ENCODE results near the gene DYNLT2B.
A peak's percentile ranks its signal among the peaks of the same experiment; 100 is the strongest.
"Not testable (repeated sequence)": the region's sequence is repeated elsewhere in the genome, so short reads cannot be mapped to it uniquely, and the experiment has no call there.

DYNLT2B gene

DNA sequence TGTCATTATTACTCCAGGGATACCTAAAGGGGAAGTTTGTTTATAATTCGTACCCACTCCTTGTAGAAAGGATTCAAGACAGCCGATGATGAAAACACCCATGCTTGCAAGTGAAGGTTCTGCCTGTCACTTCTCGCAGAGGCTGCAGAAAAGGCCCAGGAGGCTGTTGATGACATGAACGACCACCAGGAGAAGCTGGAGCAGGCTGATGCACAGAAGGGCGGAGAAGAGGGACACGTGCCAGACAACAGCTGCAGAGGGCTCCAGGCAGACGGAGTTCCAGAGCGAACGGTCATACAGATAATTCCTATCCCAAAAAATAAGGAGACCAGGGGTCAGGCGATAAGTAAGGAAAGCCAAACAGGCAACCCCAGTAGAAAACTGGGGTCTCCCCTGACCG, 5.7 kb upstream of the DYNLT2B start:
- DNase-seq, result no peak

DNA sequence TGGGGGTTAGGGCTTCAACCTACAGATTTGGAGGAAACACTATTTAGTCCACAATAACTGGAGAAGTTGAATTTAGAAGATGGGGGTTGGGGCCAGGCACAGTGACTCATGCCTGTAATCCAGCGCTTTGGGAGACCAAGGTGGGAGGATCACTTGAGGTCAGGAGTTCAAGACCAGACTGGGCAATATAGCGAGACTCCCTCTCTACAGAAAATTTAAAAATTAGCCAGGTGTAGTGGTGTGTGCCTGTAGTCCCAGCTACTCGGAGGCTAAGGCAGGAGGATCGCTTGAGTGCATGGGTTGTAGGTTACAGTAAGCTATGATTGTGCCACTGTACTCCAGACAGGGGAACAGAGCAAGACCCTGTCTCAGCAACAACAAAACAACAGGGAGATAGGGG, 5.0 kb upstream of the DYNLT2B start:
- no peak for DNase-seq

DNA sequence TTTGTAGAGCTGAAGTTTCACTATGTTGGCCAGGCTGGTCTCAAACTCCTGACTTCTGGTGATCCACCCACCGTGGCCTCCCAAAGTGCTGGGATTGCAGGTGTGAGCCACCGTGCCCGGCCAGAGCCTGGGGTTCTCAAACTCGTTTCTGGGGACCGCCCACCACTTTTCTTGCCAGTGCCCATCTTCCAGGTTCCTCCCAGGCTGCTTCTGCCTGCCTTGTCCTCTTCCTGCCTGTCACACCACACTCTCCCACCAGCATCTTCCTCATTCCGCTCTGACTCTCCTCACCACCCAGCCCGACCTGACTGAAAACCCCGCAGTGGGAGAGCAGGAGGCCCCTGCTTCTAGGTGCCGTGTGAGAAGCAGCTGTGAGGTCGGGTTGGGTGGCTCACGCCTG, 3.1 kb upstream of the DYNLT2B start:
- no peak for DNase-seq

GRCh38 chr3:196320137-196320536, 2.1 kb upstream of the DYNLT2B start:
- no peak for DNase-seq

- not testable (repeated sequence) for DNase-seq
Observed at GRCh38 chr3:196316799-196317686, 997 bp downstream of the DYNLT2B start.

- no peak for DNase-seq
Observed at GRCh38 chr3:196315821-196316220, 2.2 kb downstream of the DYNLT2B start.

DNA sequence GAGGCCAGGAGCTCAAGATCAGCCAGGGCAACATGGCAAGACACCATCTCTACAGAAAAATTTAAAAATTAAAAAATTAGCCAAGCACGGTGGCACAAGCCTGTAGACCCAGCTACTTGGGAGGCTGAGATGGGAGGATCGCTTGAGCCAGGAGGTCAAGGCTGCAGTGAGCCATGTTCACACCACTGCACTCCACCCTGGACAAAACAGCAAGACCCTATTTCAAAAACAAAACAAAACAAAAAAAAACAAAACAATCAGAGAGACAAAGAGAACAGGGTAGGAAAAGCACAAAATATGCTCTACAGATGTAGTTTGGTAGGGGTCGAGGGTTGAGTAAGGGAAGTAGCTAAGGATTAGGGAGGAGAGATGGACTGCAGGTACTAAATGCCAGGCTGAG, 3.4 kb downstream of the DYNLT2B start:
- no peak for DNase-seq

DNA sequence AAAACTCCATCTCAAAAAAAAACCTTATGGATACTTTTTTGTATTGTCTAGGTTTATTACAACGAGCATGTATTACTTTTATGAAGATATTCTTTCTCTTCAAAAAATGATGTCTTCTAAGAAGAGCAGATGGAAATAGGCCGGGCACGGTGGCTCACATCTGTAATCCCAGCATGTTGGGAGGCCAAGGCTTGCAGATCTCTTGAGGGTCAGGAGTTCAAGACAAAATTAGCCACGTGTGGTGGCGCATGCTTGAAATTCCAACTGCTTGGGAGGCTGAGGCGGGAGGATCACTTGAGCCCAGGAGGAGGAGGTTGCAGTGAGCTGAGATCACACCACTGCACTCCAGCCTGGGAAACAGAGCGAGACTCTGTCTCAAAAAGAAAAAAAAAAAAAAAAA, 4.0 kb downstream of the DYNLT2B start:
- not testable (repeated sequence) for DNase-seq

- not testable (repeated sequence) for DNase-seq
Observed at GRCh38 chr3:196302960-196303359, 15.1 kb downstream of the DYNLT2B start.

DNA sequence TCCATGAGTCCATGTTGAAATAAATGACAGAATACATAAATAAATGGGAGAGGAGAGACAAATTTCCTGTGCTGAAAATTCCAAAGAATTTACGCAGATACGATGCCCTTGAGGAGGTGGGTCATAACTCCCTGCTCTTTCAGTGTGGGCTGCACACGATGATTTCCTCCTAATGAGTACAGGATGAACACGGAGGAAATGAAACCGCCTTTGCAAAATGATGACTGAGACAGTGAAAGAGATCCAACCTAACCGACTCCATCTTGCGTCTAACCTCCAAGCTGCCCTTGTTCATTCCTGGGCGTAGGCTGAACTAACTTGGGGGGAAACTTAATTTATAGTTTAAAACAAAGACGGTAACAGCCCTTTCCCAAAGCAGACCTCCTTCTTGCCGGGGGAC, 15.5 kb downstream of the DYNLT2B start:
- not testable (repeated sequence) for DNase-seq

DNA sequence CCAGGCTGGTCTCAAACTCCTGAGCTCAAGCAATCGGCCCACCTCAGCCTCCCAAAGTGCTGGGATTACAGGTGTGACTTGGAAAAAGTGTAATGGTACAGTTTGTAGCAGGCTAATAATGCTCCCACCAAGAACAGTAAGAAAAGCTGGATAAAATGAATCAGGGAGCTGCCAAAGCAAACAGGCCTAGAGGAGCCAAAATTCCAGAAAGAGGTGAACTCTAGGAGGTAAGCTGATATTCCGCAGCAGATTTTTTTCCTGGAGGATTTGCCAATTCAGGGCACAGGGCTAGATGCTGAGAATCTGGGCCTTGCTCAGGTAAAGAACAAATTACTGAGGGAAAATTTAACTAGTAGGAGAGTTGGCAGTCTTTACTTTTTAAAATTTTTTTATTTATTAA, 19.5 kb downstream of the DYNLT2B start:
- no peak for DNase-seq

- no peak for DNase-seq
Observed at GRCh38 chr3:196292286-196292923, 25.6 kb downstream of the DYNLT2B start.

DNA sequence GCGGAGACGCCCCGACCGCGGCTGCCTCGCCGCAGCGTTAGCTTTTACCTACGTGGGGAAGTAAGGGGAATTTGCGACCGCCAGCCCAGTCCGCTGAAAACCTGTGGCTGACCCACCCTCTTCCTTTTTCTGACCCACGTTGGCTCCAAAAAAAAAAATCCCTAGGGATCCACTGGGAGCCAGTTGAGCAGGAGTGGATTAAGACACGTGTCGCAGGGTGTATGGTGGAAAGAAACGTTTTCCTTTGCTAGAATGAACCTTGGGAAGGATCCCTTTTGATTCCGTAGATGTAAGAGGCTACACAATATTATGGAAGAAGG, 29.9 kb downstream of the DYNLT2B start:
- no peak for DNase-seq

- peak; percentile 96 to 98 for DNase-seq
Observed at GRCh38 chr3:196287440-196288140, 30.4 kb downstream of the DYNLT2B start, which contains the start of gene PCYT1A. PCYT1A (minus strand) TSS chr3:196287726; CDS start chr3:196270531, 17,195 bp downstream.

GRCh38 chr3:196287090-196287439, 31.0 kb downstream of the DYNLT2B start:
- DNase-seq, result peak in 1 of 2 experiments; percentile 44

- no peak for DNase-seq
Observed at GRCh38 chr3:196284396-196284795, 33.6 kb downstream of the DYNLT2B start.

GRCh38 chr3:196281962-196282361, 36.1 kb downstream of the DYNLT2B start:
- DNase-seq, result no peak

DNA sequence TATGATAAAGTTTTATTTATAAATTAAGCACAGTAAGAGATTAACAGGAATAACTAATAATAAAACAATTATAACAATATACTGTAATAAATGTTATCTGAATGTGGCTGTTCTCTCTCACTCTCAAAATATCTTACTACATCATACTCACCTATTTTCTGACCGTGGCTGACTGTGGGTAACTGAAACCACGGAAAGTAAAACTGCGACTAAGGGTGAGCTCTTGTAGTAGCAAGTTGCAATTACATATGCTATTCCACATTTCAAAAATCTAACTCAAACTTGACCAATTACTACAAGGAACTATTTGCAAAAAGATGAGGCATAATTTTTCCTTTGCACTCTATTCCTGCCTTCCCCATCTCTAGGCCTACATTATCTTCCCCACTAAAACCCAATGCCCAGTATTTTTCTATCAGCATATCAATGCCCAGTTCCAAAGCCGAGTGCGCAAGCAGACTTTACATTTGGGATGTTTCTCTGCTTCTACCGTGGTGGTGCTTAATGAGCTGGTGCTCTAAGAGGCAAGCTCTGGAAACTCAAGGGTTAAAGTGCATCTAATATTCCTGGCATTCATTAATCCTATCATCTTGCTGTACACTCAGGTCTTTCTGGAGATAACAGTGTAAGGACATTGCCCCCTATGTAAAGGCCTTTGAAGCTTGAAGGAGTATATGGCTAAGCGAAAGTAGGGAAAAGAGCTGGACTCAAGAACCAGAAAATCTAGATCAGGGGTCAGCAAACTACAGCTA, 37.2 kb downstream of the DYNLT2B start:
- DNase-seq, result no peak

- no peak for DNase-seq
Observed at GRCh38 chr3:196275126-196275525, 42.9 kb downstream of the DYNLT2B start.

DNA sequence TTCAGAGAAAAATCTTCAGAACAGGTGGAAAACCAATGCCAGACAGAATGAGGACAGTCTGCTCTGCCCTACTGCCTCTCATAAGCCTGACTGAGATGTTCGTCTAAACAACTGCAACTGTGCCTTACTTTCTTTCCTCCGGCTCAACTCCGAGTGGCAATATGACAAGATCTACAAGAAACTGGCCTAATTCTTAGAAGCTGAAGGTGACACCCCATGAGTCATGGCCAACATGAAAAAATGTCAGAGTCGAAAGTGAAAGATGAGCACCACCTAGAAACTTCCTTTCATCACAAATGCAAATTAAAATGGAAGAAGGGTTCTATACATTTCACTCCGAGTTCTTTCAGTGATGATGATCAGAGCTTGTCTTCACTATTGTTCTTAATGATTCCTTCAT, 43.5 kb downstream of the DYNLT2B start:
- DNase-seq, result no peak

- no peak for DNase-seq
Observed at GRCh38 chr3:196273655-196274054, 44.4 kb downstream of the DYNLT2B start.

DNA sequence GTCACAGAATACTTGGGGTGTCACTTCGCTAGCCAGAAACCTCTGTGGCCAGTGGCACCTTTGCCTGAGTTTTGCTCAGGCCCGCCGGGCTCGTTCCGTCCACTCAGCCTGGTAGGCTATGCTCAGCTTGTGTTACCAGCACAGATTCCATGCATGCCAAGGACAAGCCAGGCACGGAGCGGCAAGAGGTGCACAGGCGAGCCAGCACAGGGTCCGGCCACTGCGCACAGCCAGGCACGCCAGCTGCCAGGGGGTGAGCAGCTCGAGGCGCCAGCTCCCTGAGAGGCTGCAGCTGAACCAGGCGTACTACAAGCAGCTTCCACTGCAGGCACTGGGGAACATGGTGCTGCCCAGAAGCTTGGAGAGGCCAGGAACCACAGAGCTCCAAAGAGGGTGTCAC, 45.2 kb downstream of the DYNLT2B start:
- DNase-seq, result no peak

GRCh38 chr3:196270499-196270898, 47.5 kb downstream of the DYNLT2B start:
- DNase-seq, result no peak
